GM19240 (cell line): Measurements from ENCODE around the gene ZNF837.
A peak's percentile ranks its signal among the peaks of the same experiment; 100 is the strongest.
"Not testable (repeated sequence)": the region's sequence is repeated elsewhere in the genome, so short reads cannot be mapped to it uniquely, and the experiment has no call there.

Source experiments
- DNase-seq: peaks from one replicate; pipeline ENCODE4 v3.0.0; 2011; ENCODE audit warnings: low spot score; ENCODE audit not compliant: insufficient read length

Gene ZNF837

GRCh38 chr19:58396691-58397532, 16.1 kb upstream of the ZNF837 start:
- no peak for DNase-seq

DNA sequence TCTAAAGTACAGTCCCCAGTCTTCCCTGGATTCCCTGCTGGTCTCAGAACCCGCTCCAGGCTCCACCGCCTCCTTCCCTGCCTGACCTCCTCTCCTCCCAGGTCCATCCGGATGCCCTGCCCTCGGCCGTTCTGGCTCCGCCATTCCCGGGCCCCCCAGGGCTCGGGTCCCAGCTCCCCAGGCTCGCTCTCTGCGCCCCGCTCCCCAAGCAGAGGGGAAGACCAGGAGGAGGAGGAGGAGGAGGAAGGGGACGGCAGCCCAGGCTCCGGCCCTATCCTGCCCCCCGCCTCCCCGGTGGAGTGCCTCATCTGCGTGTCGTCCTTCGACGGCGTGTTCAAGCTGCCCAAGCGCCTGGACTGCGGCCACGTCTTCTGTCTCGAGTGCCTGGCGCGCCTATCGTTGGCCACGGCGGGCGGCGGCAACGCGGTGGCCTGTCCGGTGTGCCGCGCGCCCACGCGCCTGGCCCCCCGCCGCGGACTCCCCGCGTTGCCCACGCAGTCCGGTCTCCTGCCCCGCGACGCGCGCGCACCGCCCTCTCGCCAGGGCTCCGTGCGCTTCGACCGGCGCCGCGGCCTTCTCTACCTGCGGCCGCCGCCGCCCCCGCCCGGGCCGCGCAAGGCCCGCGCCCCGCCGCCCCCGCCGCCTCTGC, 15.3 kb upstream of the ZNF837 start:
- DNase-seq: no peak

- no peak for DNase-seq
Observed at GRCh38 chr19:58395220-58395978, 14.6 kb upstream of the ZNF837 start, which contains the start of gene RNF225. Gene RNF225, plus strand, starts transcription at chr19:58395656. Its CDS starts 434 bp downstream, at chr19:58396090.

DNA sequence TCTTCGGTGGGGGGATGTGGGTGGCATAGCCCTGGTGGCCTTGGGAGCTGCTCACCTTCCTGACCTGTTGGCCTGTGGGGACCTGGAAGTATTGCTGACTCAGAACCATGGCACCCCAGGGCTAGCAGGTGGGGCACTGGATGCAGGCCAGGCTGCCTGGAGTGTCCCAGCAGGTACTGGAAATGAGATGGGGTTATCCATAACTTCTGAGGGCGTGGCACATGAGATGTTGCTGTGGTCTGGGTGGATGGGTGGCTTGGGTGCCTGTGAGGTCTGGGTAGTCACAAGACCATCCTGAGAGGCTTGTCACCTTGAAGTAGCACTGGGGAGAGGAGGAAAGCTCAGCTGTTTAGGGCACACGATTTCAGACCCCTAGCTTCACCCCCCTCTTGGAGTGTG, 14.0 kb upstream of the ZNF837 start:
- DNase-seq: no peak

DNA sequence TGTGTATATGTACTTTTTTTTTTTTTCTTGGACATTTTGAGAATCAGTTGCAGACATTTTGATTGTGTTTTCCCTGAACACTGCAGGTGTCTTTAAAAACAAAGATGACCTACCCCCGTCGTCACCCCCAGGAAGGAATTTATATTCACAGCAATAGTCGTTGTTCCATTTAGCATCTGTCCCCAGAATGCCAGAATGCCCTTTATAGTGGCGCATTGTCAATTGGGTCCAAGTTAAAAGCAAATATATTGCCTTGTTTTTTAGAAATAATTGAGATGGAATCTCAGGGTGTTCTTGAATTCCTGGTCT, 12.8 kb upstream of the ZNF837 start:
- DNase-seq: no peak

GRCh38 chr19:58392945-58393724, 12.3 kb upstream of the ZNF837 start:
- no peak for DNase-seq

- no peak for DNase-seq
Observed at GRCh38 chr19:58388175-58388526, 7.3 kb upstream of the ZNF837 start.

DNA sequence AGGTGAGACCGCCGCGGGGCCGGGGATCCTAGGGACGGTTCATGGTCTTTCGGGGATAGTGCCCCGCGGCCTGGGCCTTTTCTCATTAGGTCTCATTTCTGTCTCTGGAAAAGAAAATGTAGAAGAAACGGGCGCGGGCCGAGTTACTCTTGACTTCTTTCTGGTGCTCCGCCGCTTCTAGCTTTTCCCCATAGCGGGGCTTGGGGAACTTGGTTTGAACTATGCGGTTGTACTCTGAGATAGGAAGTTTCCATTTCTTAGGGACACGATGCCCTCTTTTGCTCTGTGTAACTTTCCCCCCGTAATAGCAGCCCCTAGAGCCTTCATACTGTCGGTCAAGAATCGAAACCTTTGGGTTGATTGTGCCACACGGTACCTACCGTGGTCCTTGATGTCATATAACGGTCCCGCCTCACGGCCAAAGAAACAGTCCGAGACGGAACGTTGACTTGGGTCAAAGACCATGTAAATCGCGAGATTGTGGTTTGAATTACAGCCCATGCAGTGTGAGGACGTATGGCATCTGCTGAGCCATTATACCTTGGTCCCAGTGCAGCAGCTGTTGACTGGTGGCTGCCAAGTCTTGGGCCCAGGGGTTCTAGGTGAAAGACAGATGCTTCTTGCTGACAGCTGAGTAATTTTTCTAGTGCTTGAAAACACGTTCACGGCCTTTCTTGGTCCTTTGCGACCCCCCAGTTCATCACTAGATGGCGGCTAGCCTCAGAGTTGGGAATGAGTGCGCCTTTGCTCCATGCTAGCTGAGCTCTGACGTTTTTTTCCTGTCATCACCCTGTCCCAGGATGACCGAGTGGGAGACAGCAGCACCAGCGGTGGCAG, 6.7 kb upstream of the ZNF837 start:
- DNase-seq: no peak

- peak; percentile 99 for DNase-seq
Observed at GRCh38 chr19:58386576-58387337, 5.9 kb upstream of the ZNF837 start, which contains the start of gene RPS5. Gene RPS5, plus strand, starts transcription at chr19:58387269. Its CDS starts 869 bp downstream, at chr19:58388138.

- DNase-seq: no peak
Observed at GRCh38 chr19:58385891-58386575, 5.2 kb upstream of the ZNF837 start.

- no peak for DNase-seq
Observed at GRCh38 chr19:58385313-58385890, 4.6 kb upstream of the ZNF837 start.

DNA sequence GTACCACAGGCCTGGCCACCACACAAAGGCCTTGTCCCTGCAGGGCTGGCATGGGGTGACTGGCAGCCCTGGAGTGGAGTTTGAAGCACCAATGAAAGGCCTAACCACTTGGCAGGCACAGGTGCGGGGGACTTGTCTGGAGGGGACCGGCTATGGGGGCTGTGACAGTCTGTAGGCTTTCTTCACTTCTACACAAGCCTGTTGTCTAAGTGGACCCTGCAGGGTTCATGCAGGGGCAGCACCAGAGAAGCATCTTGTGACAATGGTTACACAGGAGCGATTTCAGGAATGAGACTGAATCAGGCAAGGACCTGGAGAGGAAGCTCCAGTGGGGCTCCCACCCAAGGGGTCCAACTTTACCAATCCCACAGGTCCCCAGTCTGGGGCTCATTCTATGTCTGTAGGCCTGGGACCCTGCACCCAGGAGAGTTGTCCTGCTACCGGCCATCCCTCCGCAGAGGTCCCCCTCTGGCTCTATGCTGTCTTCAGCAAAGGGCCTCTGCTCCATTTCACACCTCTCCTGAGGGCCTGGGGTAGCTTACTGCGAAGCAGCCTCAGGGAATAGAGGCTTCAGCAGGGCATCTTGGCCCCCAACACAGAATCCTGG, 2.3 kb upstream of the ZNF837 start:
- no peak for DNase-seq

DNA sequence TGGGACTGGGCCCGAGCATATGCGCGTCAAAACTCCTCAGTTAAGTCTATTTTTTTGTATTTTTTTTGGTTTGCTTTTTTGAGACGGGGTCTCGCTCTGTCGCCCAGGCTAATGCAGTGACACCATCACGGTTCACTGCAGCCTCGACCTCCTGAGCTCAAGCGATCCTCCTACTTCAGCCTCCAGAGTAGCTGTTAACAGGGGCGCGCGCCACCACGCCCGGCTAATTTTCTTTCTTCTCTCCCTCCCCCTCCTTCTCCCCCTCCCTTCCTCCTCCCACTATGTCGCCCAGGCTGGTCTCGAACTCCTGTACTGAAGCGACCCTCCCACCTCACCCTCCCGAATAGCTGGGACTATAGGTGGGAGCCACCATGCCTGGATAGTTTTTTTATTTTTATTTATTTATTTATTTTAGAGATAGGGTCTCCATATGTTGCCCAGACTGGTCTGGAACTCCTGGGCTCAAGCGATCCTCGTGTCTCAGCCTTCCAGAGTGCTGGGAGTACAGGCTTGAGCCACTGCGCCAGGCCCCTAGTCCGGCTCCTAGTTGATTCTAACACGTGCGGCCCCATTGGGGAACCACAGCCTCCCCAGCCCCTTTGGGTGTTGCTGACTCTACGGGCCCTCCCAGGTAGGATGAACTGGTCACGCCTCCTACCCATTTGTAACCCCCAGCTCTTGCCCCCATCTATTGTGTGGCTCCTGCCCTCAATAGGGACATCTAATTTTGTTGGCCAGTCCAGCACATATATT, 806 bp upstream of the ZNF837 start:
- no peak for DNase-seq

- no peak for DNase-seq
Observed at GRCh38 chr19:58380037-58380661, 681 bp downstream of the ZNF837 start.

DNA sequence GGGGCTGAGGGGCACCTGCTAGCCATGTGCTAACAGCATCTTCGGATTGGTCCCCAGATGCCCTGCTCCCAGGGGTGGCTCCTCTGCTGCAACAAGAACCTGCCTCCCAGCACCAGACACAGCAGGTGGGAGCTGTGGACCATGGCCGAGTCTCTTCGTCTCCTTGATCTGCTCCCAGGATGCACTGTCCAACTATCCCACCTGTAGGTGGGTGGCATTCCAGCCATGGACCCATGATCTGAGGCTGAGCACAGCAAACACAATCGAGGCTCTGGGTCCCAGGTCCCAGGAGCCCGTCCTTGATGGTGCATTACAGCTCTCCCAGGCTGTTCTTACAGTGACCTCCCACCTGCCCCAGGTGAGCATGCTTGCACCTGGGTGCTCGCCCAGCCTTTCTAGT, 1.6 kb downstream of the ZNF837 start:
- no peak for DNase-seq

DNA sequence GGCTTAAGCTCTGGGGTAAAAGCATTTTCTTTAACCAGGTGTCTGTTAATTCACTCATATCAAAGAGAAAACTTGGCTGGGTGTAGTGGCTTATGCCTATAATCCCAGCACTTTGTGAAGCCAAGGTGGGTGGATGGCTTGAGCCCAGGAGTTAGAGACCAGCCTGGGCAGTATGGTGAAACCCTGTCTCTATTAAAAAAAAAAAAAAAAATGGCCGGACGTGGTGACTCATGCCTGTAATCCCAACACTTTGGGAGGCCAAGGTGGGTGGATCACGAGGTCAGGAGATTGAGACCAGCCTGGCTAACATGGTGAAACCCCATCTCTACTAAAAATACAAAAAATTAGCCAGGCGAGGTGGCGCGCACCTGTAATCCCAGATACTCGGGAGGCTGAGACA, 4.1 kb downstream of the ZNF837 start:
- not testable (repeated sequence) for DNase-seq

DNA sequence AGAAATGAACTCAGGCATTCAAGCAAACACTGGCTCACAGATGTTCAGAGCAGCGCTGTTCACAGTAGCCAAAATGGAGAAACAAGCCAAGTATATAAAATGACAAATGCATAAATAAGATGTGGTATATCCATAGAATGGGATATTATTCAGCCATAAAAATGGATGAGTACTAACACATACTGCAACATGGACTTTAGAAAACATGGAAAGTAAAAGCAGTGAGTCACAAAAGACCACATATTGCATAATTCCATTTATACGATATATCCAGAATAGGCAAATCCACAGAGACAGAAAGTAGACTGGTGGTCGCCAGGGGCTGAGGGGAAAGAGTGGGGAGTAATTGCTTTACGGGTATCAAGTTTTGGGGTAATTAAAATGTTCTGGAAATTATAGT, 6.6 kb downstream of the ZNF837 start:
- DNase-seq: no peak
